NB4 (cell line): ENCODE data around the gene OBSCN.

Source experiments
- CTCF ChIP-seq: IDR thresholded peaks from one replicate; pipeline ENCODE4 v1.5.1; 2012; ENCODE audit warnings: low read depth, low read length
- MAX ChIP-seq: IDR thresholded peaks from 2 replicates; pipeline ENCODE4 v1.6.1; 2011; ENCODE audit warnings: low read depth, low read length
- POLR2A ChIP-seq: IDR thresholded peaks from 2 replicates; pipeline ENCODE4 v1.6.1; 2011; ENCODE audit warnings: mild to moderate bottlenecking; ENCODE audit not compliant: insufficient read length; ENCODE audit errors: extremely low read depth

GRCh38 chr1:228265167-228265566 is 57.3 kb downstream of the OBSCN start:
- TF ChIP-seq MAX (no peak), POLR2A (no peak), CTCF (peak; percentile 33)
